RWPE1 (cell line): Measurements from ENCODE around the gene MTERF1.

Experiments
- CTCF ChIA-PET: fragments of 350-600 bp; sonication (Branson Sonifier 250); formaldehyde crosslinking; extraction: SDS; loops from one replicate; lab custom pipeline; 2021; lab: Yijun Ruan, JAX
- POLR2A ChIA-PET: fragments of 400-600 bp; formaldehyde crosslinking; extraction: SDS; loops from one replicate; lab custom pipeline; 2020; ENCODE audit warnings: antibody characterized with exemption; ENCODE audit not compliant: low non-redundant PET; lab: Yijun Ruan, JAX
- DNase-seq: peaks from one replicate; pipeline ENCODE4 v3.0.0; 2012; ENCODE audit warnings: low spot score
- H3K27ac ChIP-seq: fragments of 450-650 bp; 2 replicates; pipeline ENCODE4 v1.5.1; 2017
- TF ChIP-seq, protein P1 (sequence below): fragments of 450-650 bp; conservative IDR thresholded peaks from 2 replicates; pipeline ENCODE4 v1.5.1; 2017; ENCODE audit warnings: low read depth, mild to moderate bottlenecking

Gene MTERF1

DNA sequence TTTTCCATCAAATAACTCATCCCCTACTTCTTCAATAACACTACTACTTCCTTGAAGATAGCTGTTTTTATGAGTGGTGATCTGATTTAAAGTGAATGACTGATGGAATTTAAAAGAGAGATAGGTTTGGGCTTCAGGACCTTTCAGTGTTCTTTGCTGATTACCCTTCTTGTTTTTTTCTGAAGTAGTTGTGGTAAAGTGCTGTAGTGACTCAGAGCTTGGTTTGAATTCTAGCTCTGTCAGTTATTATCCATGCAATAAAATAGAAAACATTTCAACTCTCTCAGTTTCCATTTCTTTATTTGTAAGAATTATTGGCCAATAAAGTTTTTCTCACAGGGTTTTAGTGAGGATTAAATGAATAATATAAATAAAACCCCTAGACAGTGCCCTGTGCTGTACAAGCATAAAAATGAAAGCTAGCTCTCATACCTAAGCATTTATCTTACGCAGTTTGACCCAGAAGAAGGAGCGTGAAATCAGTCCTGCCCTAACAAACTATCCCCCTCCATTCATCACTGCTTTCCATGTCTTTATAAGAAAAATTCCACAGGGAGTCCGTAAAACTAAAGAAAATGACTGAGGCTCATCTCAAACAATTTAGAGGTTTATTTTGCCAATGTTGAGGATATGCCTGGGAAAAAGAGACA, 35.0 kb upstream of the MTERF1 start:
- H3K27ac ChIP-seq = no peak overlapping the region
- TF ChIP-seq, protein P1, sequence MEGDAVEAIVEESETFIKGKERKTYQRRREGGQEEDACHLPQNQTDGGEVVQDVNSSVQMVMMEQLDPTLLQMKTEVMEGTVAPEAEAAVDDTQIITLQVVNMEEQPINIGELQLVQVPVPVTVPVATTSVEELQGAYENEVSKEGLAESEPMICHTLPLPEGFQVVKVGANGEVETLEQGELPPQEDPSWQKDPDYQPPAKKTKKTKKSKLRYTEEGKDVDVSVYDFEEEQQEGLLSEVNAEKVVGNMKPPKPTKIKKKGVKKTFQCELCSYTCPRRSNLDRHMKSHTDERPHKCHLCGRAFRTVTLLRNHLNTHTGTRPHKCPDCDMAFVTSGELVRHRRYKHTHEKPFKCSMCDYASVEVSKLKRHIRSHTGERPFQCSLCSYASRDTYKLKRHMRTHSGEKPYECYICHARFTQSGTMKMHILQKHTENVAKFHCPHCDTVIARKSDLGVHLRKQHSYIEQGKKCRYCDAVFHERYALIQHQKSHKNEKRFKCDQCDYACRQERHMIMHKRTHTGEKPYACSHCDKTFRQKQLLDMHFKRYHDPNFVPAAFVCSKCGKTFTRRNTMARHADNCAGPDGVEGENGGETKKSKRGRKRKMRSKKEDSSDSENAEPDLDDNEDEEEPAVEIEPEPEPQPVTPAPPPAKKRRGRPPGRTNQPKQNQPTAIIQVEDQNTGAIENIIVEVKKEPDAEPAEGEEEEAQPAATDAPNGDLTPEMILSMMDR = no peak
- no peak for DNase-seq
- ChIA-PET CTCF (interaction anchor here (0.6 kb wide), 1 partner anchor 1003 kb away, joined by 3 read pairs; no protein-coding TSS in a partner anchor), POLR2A (no interaction called here)

GRCh38 chr7:91913612-91914011, 33.1 kb upstream of the MTERF1 start:
- no peak for DNase-seq
- ChIA-PET CTCF (no interaction called here), POLR2A (no interaction called here)
- TF ChIP-seq, protein P1 = no peak
- no peak overlapping the region for H3K27ac ChIP-seq

- H3K27ac ChIP-seq = no peak overlapping the region
- ChIA-PET POLR2A (no interaction called here), CTCF (interaction anchor here (0.6 kb wide), 1 partner anchor 96 kb away, joined by 4 read pairs; no protein-coding TSS in a partner anchor)
- DNase-seq = no peak
- TF ChIP-seq, protein P1 = no peak
Observed at GRCh38 chr7:91912494-91912893, 32.0 kb upstream of the MTERF1 start.

DNA sequence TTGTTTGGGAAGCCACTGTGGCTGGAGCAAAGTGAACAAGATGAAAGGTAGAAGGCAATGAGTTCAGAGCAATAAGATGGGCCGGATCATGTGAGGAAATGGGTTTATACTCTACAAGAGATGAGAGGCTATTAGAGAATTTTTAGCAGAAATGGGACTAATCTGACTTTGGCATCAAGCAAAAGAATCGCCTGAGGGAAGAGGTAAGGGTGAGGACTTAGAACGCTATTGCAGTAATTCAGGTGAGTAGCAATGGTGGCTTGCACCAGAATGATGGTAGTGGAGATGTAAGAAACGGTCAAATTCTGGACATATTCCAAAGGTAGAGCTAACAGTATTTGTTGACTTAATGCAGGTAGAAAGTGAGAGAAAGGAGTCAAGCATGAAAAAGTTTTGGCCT, 30.6 kb upstream of the MTERF1 start:
- CTCF ChIA-PET = interaction anchor here (0.6 kb wide), 1 partner anchor 8 kb away, joined by 3 read pairs; no protein-coding TSS in a partner anchor
- no peak overlapping the region for H3K27ac ChIP-seq
- no peak for DNase-seq
- TF ChIP-seq, protein P1 = no peak
- POLR2A ChIA-PET = no interaction called here

DNA sequence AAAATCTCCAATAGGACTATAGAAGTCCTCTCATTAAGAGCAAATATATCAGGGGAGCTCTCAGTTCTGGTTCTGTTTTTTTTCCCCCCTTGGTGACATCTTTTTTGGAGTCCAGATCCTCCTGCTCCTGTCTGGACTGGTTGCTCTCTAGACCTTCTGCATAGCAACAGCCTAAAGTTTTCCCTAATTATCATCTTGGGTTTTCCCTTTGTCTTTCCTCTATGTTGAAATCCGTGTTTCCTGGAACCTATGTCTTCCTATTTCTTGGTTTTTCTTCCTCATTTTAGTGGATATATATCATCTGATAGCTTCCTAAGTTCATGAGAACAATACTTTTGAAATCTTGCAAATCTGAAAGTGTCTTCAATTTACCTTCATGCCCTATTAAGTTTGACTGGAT, 29.7 kb upstream of the MTERF1 start:
- ChIA-PET CTCF (interaction anchor here (0.7 kb wide), 1 partner anchor 85 kb away, joined by 4 read pairs; no protein-coding TSS in a partner anchor), POLR2A (no interaction called here)
- TF ChIP-seq, protein P1 = no peak
- H3K27ac ChIP-seq = no peak overlapping the region
- DNase-seq = no peak

DNA sequence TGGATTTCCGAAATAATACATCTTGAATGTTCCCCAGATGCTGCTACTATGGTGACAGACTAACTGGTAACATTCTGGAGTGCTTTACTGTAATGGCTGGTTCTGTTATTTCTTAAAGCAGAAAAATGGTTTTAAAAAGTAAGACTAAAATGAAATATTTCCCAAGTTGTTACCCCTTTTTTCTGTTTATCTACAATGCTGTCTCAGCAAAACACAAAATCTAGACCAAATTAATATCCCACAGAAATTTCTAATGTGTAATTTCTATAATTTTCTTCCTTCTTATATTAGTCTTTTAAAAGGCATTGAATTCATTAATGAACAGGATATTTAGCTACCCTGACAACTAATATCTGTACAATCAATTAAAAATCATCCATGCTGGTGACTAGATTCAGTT, 19.1 kb upstream of the MTERF1 start:
- TF ChIP-seq, protein P1 = no peak
- no peak overlapping the region for H3K27ac ChIP-seq
- CTCF ChIA-PET = no interaction called here
- no peak for DNase-seq
- POLR2A ChIA-PET = no interaction called here
